Measurements from ENCODE around the gene LMO1.

LMO1 gene

DNA sequence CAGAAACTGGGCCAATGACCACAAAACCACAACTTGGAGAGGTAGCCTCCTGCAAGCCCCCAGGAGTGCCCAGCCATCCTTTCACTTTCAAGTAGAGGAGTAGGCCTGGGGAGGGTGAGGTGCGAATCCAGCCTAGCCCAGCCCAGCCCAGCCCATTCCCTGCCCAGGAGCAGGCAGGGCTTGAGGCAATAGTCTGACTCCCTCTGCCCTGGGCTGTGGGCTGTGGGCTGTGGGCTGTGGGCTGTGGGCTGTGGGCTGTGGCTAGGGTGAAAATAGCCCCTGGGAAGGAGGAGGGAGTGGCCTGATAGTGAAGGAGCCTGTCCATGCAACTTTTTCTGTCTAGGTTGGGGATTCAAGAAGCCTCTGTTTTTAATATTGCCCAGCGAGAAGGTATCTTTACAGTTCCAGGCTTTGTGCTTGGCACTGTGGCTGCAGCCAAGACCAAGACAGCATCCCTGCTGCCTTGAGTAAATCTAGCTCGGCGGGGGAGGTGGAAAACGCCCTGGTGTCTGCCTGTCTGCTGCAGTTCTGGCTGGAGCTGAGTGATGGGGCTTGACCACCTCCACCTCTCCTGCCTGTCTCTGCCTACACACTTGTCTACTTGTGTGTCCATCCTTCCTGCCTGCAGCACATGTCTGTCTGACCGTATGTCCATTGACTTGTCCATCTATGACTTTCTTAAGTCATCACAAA, 40.7 kb downstream of the LMO1 start:
- H3K27ac ChIP-seq (ENCODE audit: low read depth, low read length): no peak overlapping the region

DNA sequence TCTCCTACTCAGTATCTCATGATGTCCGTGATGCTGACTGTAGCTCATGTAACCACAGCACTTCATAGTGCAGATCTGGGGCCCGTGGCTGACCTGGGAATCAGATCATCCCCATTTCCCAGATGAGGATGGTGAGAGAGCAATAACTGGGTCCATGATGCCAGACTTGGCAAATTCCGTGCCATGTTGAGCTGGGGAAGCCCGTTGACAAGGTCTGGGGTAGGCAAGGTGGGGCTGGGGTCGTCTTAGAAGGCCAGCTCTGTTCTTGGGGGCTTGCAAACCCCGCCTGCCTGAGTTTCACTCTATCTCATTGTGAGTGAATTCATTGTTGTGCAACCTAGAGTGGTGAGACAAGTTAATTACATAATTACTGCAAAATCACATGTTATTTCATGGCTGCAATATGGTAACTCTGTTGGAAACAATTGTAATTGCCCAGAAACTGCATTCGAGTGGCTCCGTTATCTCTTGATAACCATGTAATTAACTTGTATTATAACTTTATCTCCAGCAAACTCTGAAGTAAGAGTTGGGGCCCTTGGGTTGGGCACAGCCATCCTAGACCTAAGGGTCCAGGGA, 41.7 kb downstream of the LMO1 start:
- no peaks in the 10 kb centered on the region for H3K36me3 ChIP-seq (ENCODE audit: control insufficient read depth, insufficient read depth, low read length)
- H3K4me3 ChIP-seq (ENCODE audit: low read depth, low read length): no peak overlapping the region
- peaks cover 21% of the 10 kb centered on the region for H3K4me1 ChIP-seq (ENCODE audit: control insufficient read depth, insufficient read depth, low read length)
- H3K27ac ChIP-seq (ENCODE audit: low read depth, low read length): no peak overlapping the region
- H3K9ac ChIP-seq (ENCODE audit: low read length): no peak overlapping the region
- H3K9me3 ChIP-seq (ENCODE audit: control insufficient read depth, insufficient read depth, low read depth, low read length): no peaks in the 10 kb centered on the region
- H3K27me3 ChIP-seq (ENCODE audit: control insufficient read depth, insufficient read depth, low read length): no peaks in the 10 kb centered on the region

More for the DNA sequence above, 40.7 kb downstream of the LMO1 start:
- no peaks in the 10 kb centered on the region for H3K36me3 ChIP-seq (ENCODE audit: control insufficient read depth, insufficient read depth, low read length)
- no peak overlapping the region for H3K4me3 ChIP-seq (ENCODE audit: low read depth, low read length)
- H3K4me1 ChIP-seq (ENCODE audit: control insufficient read depth, insufficient read depth, low read length): peaks cover 23% of the 10 kb centered on the region
- no peak overlapping the region for H3K9ac ChIP-seq (ENCODE audit: low read length)
- no peaks in the 10 kb centered on the region for H3K27me3 ChIP-seq (ENCODE audit: control insufficient read depth, insufficient read depth, low read length)
- H3K9me3 ChIP-seq (ENCODE audit: control insufficient read depth, insufficient read depth, low read depth, low read length): no peaks in the 10 kb centered on the region

GRCh38 chr11:8221046-8221723, 42.5 kb downstream of the LMO1 start:
- peaks cover 14% of the 10 kb centered on the region; the same call in 1 of the 2 replicates for H3K4me1 ChIP-seq (ENCODE audit: control insufficient read depth, insufficient read depth, low read length)
- H3K9me3 ChIP-seq (ENCODE audit: control insufficient read depth, insufficient read depth, low read depth, low read length): no peaks in the 10 kb centered on the region
- no peaks in the 10 kb centered on the region for H3K27me3 ChIP-seq (ENCODE audit: control insufficient read depth, insufficient read depth, low read length)
- no peaks in the 10 kb centered on the region for H3K36me3 ChIP-seq (ENCODE audit: control insufficient read depth, insufficient read depth, low read length)
- H3K27ac ChIP-seq (ENCODE audit: low read depth, low read length): no peak overlapping the region
- no peak overlapping the region for H3K4me3 ChIP-seq (ENCODE audit: low read depth, low read length)
- no peak overlapping the region for H3K9ac ChIP-seq (ENCODE audit: low read length)

DNA sequence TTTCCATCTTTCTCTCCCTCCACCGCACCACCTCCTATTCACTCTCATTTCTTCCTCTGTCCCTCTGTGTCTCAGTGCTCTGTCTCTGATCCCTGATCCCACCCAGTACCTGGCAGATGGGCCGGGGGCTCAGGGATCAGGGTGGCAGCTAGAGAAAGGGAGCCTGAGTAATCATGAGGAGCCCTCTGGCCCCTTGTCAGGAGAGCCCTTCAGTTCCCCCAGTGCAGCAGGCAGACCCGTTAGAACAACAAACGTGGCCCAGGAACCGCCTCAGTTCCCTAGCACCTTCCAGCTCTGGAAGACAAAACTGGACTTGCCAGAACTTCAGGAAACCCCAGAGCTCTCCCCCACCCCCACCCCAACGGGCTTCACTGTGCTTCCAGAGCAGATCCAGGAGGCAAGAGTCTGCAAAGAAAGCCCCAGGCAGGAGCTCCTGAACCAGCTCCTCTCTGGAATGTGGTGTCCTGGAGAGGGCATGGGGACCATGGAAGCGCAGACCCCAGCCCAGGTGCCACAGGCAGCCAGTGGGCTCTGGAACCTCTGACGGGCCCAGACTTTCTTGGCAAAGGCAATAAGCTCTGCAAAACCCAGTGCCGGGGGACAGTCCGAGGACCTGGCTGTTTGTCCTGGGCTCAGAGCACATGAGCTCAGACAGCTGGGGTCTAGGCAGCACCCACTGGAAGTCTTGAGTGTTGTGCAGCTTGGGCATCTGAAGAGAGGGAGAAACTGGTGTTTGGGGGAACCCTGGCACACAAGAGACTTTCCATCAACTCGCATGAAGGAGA, 43.2 kb downstream of the LMO1 start:
- H3K27ac ChIP-seq (ENCODE audit: low read depth, low read length): no peak overlapping the region
- no peaks in the 10 kb centered on the region; the same call in 1 of the 2 replicates for H3K27me3 ChIP-seq (ENCODE audit: control insufficient read depth, insufficient read depth, low read length)
- H3K9me3 ChIP-seq (ENCODE audit: control insufficient read depth, insufficient read depth, low read depth, low read length): no peaks in the 10 kb centered on the region
- H3K9ac ChIP-seq (ENCODE audit: low read length): no peak overlapping the region
- H3K4me3 ChIP-seq (ENCODE audit: low read depth, low read length): no peak overlapping the region
- peaks cover 12% of the 10 kb centered on the region; the same call in 1 of the 2 replicates for H3K4me1 ChIP-seq (ENCODE audit: control insufficient read depth, insufficient read depth, low read length)
- H3K36me3 ChIP-seq (ENCODE audit: control insufficient read depth, insufficient read depth, low read length): no peaks in the 10 kb centered on the region

- Histone ChIP-seq H3K9me3 (ENCODE audit: control insufficient read depth, insufficient read depth, low read depth, low read length) (no peaks in the 10 kb centered on the region), H3K27me3 (ENCODE audit: control insufficient read depth, insufficient read depth, low read length) (peaks cover 5% of the 10 kb centered on the region; the same call in 1 of the 2 replicates), H3K4me1 (ENCODE audit: control insufficient read depth, insufficient read depth, low read length) (peaks cover 12% of the 10 kb centered on the region; the same call in 1 of the 2 replicates), H3K36me3 (ENCODE audit: control insufficient read depth, insufficient read depth, low read length) (no peaks in the 10 kb centered on the region), H3K9ac (ENCODE audit: low read length) (no peak overlapping the region), H3K27ac (ENCODE audit: low read depth, low read length) (no peak overlapping the region), H3K4me3 (ENCODE audit: low read depth, low read length) (no peak overlapping the region)
These were observed 44.2 kb downstream of the LMO1 start for GRCh38 chr11:8219257-8220021.

- H3K4me3 ChIP-seq (ENCODE audit: low read depth, low read length): no peak overlapping the region
- H3K27me3 ChIP-seq (ENCODE audit: control insufficient read depth, insufficient read depth, low read length): peaks cover 5% of the 10 kb centered on the region; the same call in 1 of the 2 replicates
- no peaks in the 10 kb centered on the region for H3K36me3 ChIP-seq (ENCODE audit: control insufficient read depth, insufficient read depth, low read length)
- H3K27ac ChIP-seq (ENCODE audit: low read depth, low read length): no peak overlapping the region
- no peak overlapping the region for H3K9ac ChIP-seq (ENCODE audit: low read length)
- no peaks in the 10 kb centered on the region for H3K9me3 ChIP-seq (ENCODE audit: control insufficient read depth, insufficient read depth, low read depth, low read length)
- peaks cover 12% of the 10 kb centered on the region; the same call in 1 of the 2 replicates for H3K4me1 ChIP-seq (ENCODE audit: control insufficient read depth, insufficient read depth, low read length)
These were observed 44.8 kb downstream of the LMO1 start for GRCh38 chr11:8218840-8219239.

DNA sequence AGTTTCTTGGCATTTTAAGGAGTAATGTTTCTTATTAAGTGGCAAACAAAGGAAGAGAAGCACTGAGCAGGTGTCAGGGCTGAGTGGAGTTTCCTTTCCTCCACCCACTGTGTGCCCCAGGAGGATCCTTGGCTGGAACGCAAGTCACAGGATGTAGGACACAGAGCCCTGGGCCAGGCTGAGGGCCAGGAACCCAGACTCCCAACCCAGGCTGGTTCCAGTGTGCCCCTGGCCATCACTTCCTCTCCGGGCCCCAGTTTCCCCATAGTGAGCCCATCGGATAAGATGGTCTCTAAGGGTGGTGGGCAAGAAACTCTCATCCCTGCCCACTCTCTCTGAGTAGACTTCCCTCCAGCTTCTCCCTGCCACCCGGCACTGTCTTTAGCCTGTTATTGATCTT, 45.3 kb downstream of the LMO1 start:
- H3K27ac ChIP-seq (ENCODE audit: low read depth, low read length): no peak overlapping the region
- no peak overlapping the region for H3K4me3 ChIP-seq (ENCODE audit: low read depth, low read length)
- H3K9me3 ChIP-seq (ENCODE audit: control insufficient read depth, insufficient read depth, low read depth, low read length): no peaks in the 10 kb centered on the region
- peaks cover 9% of the 10 kb centered on the region; the same call in 1 of the 2 replicates for H3K27me3 ChIP-seq (ENCODE audit: control insufficient read depth, insufficient read depth, low read length)
- H3K4me1 ChIP-seq (ENCODE audit: control insufficient read depth, insufficient read depth, low read length): peaks cover 7% of the 10 kb centered on the region; the same call in 1 of the 2 replicates
- no peaks in the 10 kb centered on the region for H3K36me3 ChIP-seq (ENCODE audit: control insufficient read depth, insufficient read depth, low read length)
- H3K9ac ChIP-seq (ENCODE audit: low read length): no peak overlapping the region

DNA sequence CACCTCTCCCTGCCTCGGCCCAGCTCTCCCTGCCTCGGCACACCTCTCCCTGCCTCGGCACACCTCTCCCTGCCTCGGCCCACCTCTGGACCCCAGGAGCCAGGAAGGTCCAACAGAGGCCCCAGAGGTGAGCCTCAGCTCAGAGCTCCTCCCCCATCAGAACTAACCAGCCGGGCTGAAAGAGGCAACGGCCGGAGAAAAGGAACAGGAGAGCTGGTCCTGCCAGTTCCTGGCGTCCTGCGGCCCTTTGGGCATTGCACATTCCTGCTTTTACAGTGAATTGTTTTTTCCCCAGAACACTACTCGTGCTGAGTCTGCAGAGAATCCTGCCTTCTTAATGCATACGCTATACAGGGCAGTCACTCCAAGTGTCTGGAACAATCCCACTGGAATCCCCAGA, 45.8 kb downstream of the LMO1 start:
- H3K36me3 ChIP-seq (ENCODE audit: control insufficient read depth, insufficient read depth, low read length): no peaks in the 10 kb centered on the region
- H3K4me3 ChIP-seq (ENCODE audit: low read depth, low read length): no peak overlapping the region
- peaks cover 3% of the 10 kb centered on the region; the same call in 1 of the 2 replicates for H3K4me1 ChIP-seq (ENCODE audit: control insufficient read depth, insufficient read depth, low read length)
- H3K9me3 ChIP-seq (ENCODE audit: control insufficient read depth, insufficient read depth, low read depth, low read length): no peaks in the 10 kb centered on the region
- H3K27ac ChIP-seq (ENCODE audit: low read depth, low read length): no peak overlapping the region
- H3K27me3 ChIP-seq (ENCODE audit: control insufficient read depth, insufficient read depth, low read length): peaks cover 10% of the 10 kb centered on the region; the same call in 1 of the 2 replicates
- no peak overlapping the region for H3K9ac ChIP-seq (ENCODE audit: low read length)

DNA sequence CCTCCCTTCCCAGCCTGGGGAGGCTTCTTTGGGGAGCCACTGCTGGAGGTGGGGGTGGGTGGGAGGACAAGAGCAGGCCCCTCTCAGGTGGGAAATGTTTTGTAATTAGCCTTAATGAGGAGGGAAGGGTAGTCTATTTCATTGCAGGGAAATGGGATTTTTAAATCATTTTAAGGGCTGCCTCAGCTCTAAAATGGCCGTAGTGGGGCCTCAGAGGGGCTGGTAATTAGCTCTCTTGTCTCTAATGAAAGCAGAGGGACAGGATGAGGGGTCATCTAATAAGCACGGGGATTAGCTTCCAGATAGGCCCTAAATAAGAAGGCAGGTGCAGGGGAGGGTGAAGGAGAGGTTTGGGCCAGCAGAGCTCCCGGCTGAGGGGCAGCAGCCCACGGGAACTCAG, 46.5 kb downstream of the LMO1 start:
- Histone ChIP-seq H3K9me3 (ENCODE audit: control insufficient read depth, insufficient read depth, low read depth, low read length) (no peaks in the 10 kb centered on the region), H3K4me1 (ENCODE audit: control insufficient read depth, insufficient read depth, low read length) (peaks cover 3% of the 10 kb centered on the region; the same call in 1 of the 2 replicates), H3K27me3 (ENCODE audit: control insufficient read depth, insufficient read depth, low read length) (peaks cover 10% of the 10 kb centered on the region; the same call in 1 of the 2 replicates), H3K27ac (ENCODE audit: low read depth, low read length) (no peak overlapping the region), H3K4me3 (ENCODE audit: low read depth, low read length) (no peak overlapping the region), H3K9ac (ENCODE audit: low read length) (no peak overlapping the region), H3K36me3 (ENCODE audit: control insufficient read depth, insufficient read depth, low read length) (no peaks in the 10 kb centered on the region)

DNA sequence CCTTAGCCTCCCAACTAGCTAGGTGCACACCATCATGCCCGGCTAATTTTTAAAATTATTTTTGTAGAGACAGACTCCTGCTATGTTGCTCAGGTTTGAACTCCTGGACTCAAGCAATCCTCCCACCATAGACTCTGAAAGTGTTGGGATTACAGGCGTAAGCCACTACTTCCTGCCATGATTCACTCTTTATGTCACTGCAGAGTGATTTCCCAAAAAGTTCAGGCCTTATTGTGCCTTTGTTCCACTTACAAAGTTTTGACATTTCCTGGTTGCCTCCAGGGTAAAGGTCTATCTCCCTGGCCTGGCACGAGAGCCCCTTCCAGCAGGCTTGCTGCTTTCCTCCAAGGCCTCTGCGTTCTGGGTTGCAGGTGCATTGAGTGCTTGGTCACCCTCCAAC, 50.3 kb downstream of the LMO1 start:
- no peaks in the 10 kb centered on the region for H3K4me1 ChIP-seq (ENCODE audit: control insufficient read depth, insufficient read depth, low read length)
- H3K27me3 ChIP-seq (ENCODE audit: control insufficient read depth, insufficient read depth, low read length): peaks cover 10% of the 10 kb centered on the region; the same call in 1 of the 2 replicates
- no peak overlapping the region for H3K27ac ChIP-seq (ENCODE audit: low read depth, low read length)
- no peaks in the 10 kb centered on the region for H3K9me3 ChIP-seq (ENCODE audit: control insufficient read depth, insufficient read depth, low read depth, low read length)
- no peak overlapping the region for H3K4me3 ChIP-seq (ENCODE audit: low read depth, low read length)
- no peak overlapping the region for H3K9ac ChIP-seq (ENCODE audit: low read length)
- no peaks in the 10 kb centered on the region for H3K36me3 ChIP-seq (ENCODE audit: control insufficient read depth, insufficient read depth, low read length)
